K562 (cell line): Measurements from ENCODE around the gene ACTR1B. TPM values are rescaled to one million over a fixed set of nuclear protein-coding genes. Genes with fewer than 3 reads are reported as not detected.

Experiments used
- ATAC-seq: fragments of 200-7000 bp; cut with Tn5 transposase; 3 replicates; pipeline ENCODE4 v1.9.1; 2020; ENCODE audit warnings: moderate library complexity
- BruUV-seq: library from RNA; stranded (reverse); fragments of 400-500 nt; replicated peaks from 2 replicates; lab custom pipeline; 2021; lab: Mats Ljungman, UMichigan
- CTCF ChIA-PET: fragments of 300-600 bp; formaldehyde crosslinking; extraction: SDS; loops from one replicate; lab custom pipeline; 2021; ENCODE audit warnings: low intra/inter-chr PET ratio; lab: Yijun Ruan, JAX
- POLR2A ChIA-PET: fragments of 300-600, 350-650 bp; sonication (Branson Sonifier 250); formaldehyde crosslinking; extraction: SDS; loops from one replicate; lab custom pipeline; 2021; ENCODE audit warnings: antibody characterized with exemption, inconsistent platforms; lab: Yijun Ruan, JAX
- DNase-seq, 4 experiments: peaks; one replicate each; pipeline versions ENCODE4 v3.0.0 to v3.0.0-alpha.2; 2011 to 2018; ENCODE audit warnings: low spot score in 3 of 4, mixed read lengths in 3 of 4; ENCODE audit errors: extremely low read depth in 1 of 4
- FAIRE-seq: peaks from 2 replicates; lab custom pipeline; 2011; peaks lifted over from hg19 to GRCh38; lab: Jason Lieb, UNC
- H2AFZ ChIP-seq: 2 replicates; pipeline ENCODE4 v1.6.0; 2011; ENCODE audit warnings: low read depth, low read length, control low read depth, inconsistent platforms
- H3K27ac ChIP-seq: fragments of 200-600 bp; 3 replicates; pipeline ENCODE4 v1.8.0; 2011; ENCODE audit warnings: low read depth, mild to moderate bottlenecking, control low read depth, inconsistent platforms, low read length, moderate library complexity, mixed read lengths; ENCODE audit errors: extremely low read depth
- H3K27me3 ChIP-seq, 2 experiments: fragments of 300-600 bp in 1 of 2; 2 replicates in 1 of 2; 3 replicates in 1 of 2; pipeline versions ENCODE4 v1.6.0 to v1.8.0; 2011; ENCODE audit warnings: inconsistent platforms in 2 of 2, low read length in 2 of 2, mild to moderate bottlenecking in 1 of 2, mixed read lengths in 1 of 2, moderate library complexity in 1 of 2; ENCODE audit not compliant: control insufficient read depth in 2 of 2, insufficient read depth in 2 of 2
- H3K36me3 ChIP-seq: fragments of 300-600 bp; 3 replicates; pipeline ENCODE4 v1.8.0; 2011; ENCODE audit warnings: mild to moderate bottlenecking, low read length, inconsistent platforms; ENCODE audit not compliant: control insufficient read depth, insufficient read depth
- H3K4me1 ChIP-seq, 2 experiments: fragments of 200-600 bp in 1 of 2; replicated peaks in 1 of 2; 2 replicates in 1 of 2; 3 replicates in 1 of 2; pipeline versions ENCODE4 v1.5.1 to v1.8.0; 2011; ENCODE audit warnings: inconsistent platforms in 2 of 2, low read length in 2 of 2, mild to moderate bottlenecking in 1 of 2, mixed read lengths in 1 of 2, moderate library complexity in 1 of 2; ENCODE audit not compliant: control insufficient read depth in 2 of 2, insufficient read depth in 2 of 2
- H3K4me2 ChIP-seq: 2 replicates; pipeline ENCODE4 v1.6.1; 2011; ENCODE audit warnings: low read length, control low read depth, inconsistent platforms, mixed read lengths; ENCODE audit not compliant: insufficient read depth
- H3K4me3 ChIP-seq: fragments of 200-600 bp; sonication (generic), shearing (Covaris generic); 2 replicates; pipeline ENCODE4 v1.5.1; 2016; ENCODE audit warnings: control low read depth, inconsistent platforms
- H3K79me2 ChIP-seq: fragments of 200-600 bp; 3 replicates; pipeline ENCODE4 v1.8.0; 2011; ENCODE audit warnings: low read length, inconsistent platforms; ENCODE audit not compliant: control insufficient read depth, insufficient read depth
- H3K9ac ChIP-seq, 2 experiments: 2 replicates each; pipeline versions ENCODE4 v1.6.0 to v1.6.1; 2011; ENCODE audit warnings: low read depth in 2 of 2, low read length in 2 of 2, control low read depth in 1 of 2, inconsistent platforms in 1 of 2, mild to moderate bottlenecking in 1 of 2, mixed read lengths in 1 of 2; ENCODE audit not compliant: insufficient read depth in 1 of 2
- H3K9me1 ChIP-seq: one replicate; pipeline ENCODE4 v1.6.0; 2011; ENCODE audit warnings: inconsistent platforms, mild to moderate bottlenecking, low read length, moderate library complexity; ENCODE audit not compliant: control insufficient read depth, insufficient read depth
- H3K9me3 ChIP-seq: replicated peaks from 2 replicates; pipeline ENCODE4 v1.5.1; 2011; ENCODE audit warnings: low read depth, low read length, inconsistent platforms; ENCODE audit not compliant: control insufficient read depth, insufficient read depth
- H4K20me1 ChIP-seq: replicated peaks from 2 replicates; pipeline ENCODE4 v1.6.1; 2011; ENCODE audit warnings: low read length, inconsistent platforms, mixed read lengths; ENCODE audit not compliant: control insufficient read depth, insufficient read depth
- BHLHE40 ChIP-seq: IDR thresholded peaks from 2 replicates; pipeline ENCODE4 v1.6.1; 2011; ENCODE audit warnings: low read length, improper control_type of control experiment
- DMBX1 ChIP-seq: fragments of 250-450 bp; sonication (Bioruptor Pico); IDR thresholded peaks from 2 replicates; pipeline ENCODE4 v1.8.0; 2022; ENCODE audit warnings: inconsistent platforms, mild to moderate bottlenecking, moderate library complexity, borderline replicate concordance
- ERF ChIP-seq: fragments of 450-650 bp; formaldehyde crosslinking; IDR thresholded peaks from 2 replicates; pipeline ENCODE4 v1.4.0; 2020; ENCODE audit warnings: mild to moderate bottlenecking, mixed read lengths
- EWSR1 ChIP-seq: fragments of 450-650 bp; IDR thresholded peaks from 2 replicates; pipeline ENCODE4 v1.6.1; 2018; ENCODE audit warnings: borderline replicate concordance, mild to moderate bottlenecking, low read depth, moderate library complexity; ENCODE audit not compliant: partially characterized antibody
- FOXJ3 ChIP-seq: sonication (generic); formaldehyde crosslinking; IDR thresholded peaks from 2 replicates; pipeline ENCODE4 v1.4.0; 2020; ENCODE audit warnings: mild to moderate bottlenecking, missing genetic modification reagents
- NFYB ChIP-seq: IDR thresholded peaks from 2 replicates; pipeline ENCODE4 v1.6.1; 2011; ENCODE audit warnings: mild to moderate bottlenecking, moderate library complexity; ENCODE audit not compliant: insufficient read length; ENCODE audit errors: extremely low read depth
- PHTF2 ChIP-seq: fragments of 250-450 bp; sonication (Bioruptor Pico); IDR thresholded peaks from 2 replicates; pipeline ENCODE4 v1.5.0; 2021; ENCODE audit warnings: mild to moderate bottlenecking
- RAD51 ChIP-seq: fragments of 450-650 bp; IDR thresholded peaks from 2 replicates; pipeline ENCODE4 v1.7.1; 2016; ENCODE audit warnings: low read depth, mild to moderate bottlenecking, borderline replicate concordance
- RFX7 ChIP-seq: fragments of 250-450 bp; sonication (Bioruptor Pico); IDR thresholded peaks from 2 replicates; pipeline ENCODE4 v1.5.1; 2021; ENCODE audit warnings: mild to moderate bottlenecking
- SMARCA4 ChIP-seq: fragments of 450-650 bp; IDR thresholded peaks from 2 replicates; pipeline ENCODE4 v1.6.1; 2016
- USF1 ChIP-seq: sonication (generic); formaldehyde crosslinking; IDR thresholded peaks from 2 replicates; pipeline ENCODE4 v1.9.0; 2022; ENCODE audit warnings: mild to moderate bottlenecking, missing genetic modification reagents
- ZNF121 ChIP-seq: sonication (generic); formaldehyde crosslinking; conservative IDR thresholded peaks from 2 replicates; pipeline ENCODE4 v1.8.0; 2022; ENCODE audit warnings: missing genetic modification reagents
- ZNF561 ChIP-seq: fragments of 450-650 bp; formaldehyde crosslinking; conservative IDR thresholded peaks from 2 replicates; pipeline ENCODE4 v1.4.0; 2020; ENCODE audit warnings: mild to moderate bottlenecking, moderate library complexity
- ZNF644 ChIP-seq: fragments of 200-800 bp; sonication (Bioruptor generic); IDR thresholded peaks from 2 replicates; pipeline ENCODE4 v1.6.1; 2016; ENCODE audit warnings: low read depth, missing genetic modification characterization, missing compliant biosample characterization
- WGBS: fragments of 100-300 bp; shearing (Covaris generic); methylation state at CpG from one replicate; pipeline ENCODE4 v1.1.6; 2016; ENCODE audit warnings: low coverage, mixed read lengths; ENCODE audit not compliant: insufficient coverage; ENCODE audit errors: missing lambda C conversion rate; 5-methylcytosine and 5-hydroxymethylcytosine counted together
- in situ Hi-C: fragments of 300-500 bp; cut with MboI; formaldehyde crosslinking; loops from 4 replicates; pipeline ENCODE4 v1.15.0; 2018; ENCODE audit warnings: inconsistent platforms, mixed read lengths
- intact Hi-C: fragments of 100-400 bp; cut with micrococcal nuclease; formaldehyde crosslinking; loops from 2 replicates; pipeline ENCODE4 v1.14.2; 2022
- polyA plus RNA-seq, 8 experiments: library from polyadenylated mRNA; depleted of rRNA in 4 of 8; stranded (reverse) in 5 of 8; unstranded in 3 of 8; fragments of >200 nt; fragmentation: Nextera tagmentation in 2 of 8; fragmentation: Illumina TruSeq in 1 of 8; extraction: Ambion mirVana in 2 of 8; extraction: Trizol in 1 of 8; gene quantifications; 2 replicates each; pipeline versions ENCODE4 v1.2.1 to v1.2.3, GENCODE V29; 2011 to 2014; ENCODE audit warnings: inconsistent platforms in 1 of 8, missing spikeins in 1 of 8
- total RNA-seq, 7 experiments: library from RNA; depleted of rRNA in 6 of 7; stranded (reverse); fragments of >200 nt in 6 of 7; fragmentation: Illumina TruSeq in 2 of 7; extraction: Trizol in 2 of 7; gene quantifications; 2 replicates each; pipeline versions ENCODE4 v1.2.1 to v1.2.3, GENCODE V29; 2011 to 2021; ENCODE audit warnings: low replicate concordance in 1 of 7
- TF ChIP-seq, protein P1 (sequence below): sonication (generic); formaldehyde crosslinking; IDR thresholded peaks from 2 replicates; pipeline ENCODE4 v1.8.0; 2022; ENCODE audit warnings: mild to moderate bottlenecking, missing genetic modification reagents
- TF ChIP-seq, protein P2 (sequence below): fragments of 200-800 bp; sonication (Bioruptor generic); IDR thresholded peaks from 2 replicates; pipeline ENCODE4 v1.6.1; 2017; ENCODE audit warnings: missing genetic modification characterization, missing compliant biosample characterization
- TF ChIP-seq, protein P3 (sequence below): IDR thresholded peaks from 2 replicates; pipeline ENCODE4 v1.6.1; 2016; ENCODE audit warnings: missing genetic modification characterization, missing compliant biosample characterization

Gene ACTR1B
- total and polyA plus RNA-seq, 9 of the 15 experiments (the other 6 are each of a cell fraction or from before 2014, with no cell fraction given), result 0.49 to 42.3 (median 22.5) TPM

- TF ChIP-seq ZNF121, result peak; percentile 84
- no peak for TF ChIP-seq ZNF644 (tag)
- TF ChIP-seq SMARCA4, result no peak
- TF ChIP-seq, protein P1, sequence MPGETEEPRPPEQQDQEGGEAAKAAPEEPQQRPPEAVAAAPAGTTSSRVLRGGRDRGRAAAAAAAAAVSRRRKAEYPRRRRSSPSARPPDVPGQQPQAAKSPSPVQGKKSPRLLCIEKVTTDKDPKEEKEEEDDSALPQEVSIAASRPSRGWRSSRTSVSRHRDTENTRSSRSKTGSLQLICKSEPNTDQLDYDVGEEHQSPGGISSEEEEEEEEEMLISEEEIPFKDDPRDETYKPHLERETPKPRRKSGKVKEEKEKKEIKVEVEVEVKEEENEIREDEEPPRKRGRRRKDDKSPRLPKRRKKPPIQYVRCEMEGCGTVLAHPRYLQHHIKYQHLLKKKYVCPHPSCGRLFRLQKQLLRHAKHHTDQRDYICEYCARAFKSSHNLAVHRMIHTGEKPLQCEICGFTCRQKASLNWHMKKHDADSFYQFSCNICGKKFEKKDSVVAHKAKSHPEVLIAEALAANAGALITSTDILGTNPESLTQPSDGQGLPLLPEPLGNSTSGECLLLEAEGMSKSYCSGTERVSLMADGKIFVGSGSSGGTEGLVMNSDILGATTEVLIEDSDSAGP (CRISPR knock-in tag), result no peak
- TF ChIP-seq, protein P2, sequence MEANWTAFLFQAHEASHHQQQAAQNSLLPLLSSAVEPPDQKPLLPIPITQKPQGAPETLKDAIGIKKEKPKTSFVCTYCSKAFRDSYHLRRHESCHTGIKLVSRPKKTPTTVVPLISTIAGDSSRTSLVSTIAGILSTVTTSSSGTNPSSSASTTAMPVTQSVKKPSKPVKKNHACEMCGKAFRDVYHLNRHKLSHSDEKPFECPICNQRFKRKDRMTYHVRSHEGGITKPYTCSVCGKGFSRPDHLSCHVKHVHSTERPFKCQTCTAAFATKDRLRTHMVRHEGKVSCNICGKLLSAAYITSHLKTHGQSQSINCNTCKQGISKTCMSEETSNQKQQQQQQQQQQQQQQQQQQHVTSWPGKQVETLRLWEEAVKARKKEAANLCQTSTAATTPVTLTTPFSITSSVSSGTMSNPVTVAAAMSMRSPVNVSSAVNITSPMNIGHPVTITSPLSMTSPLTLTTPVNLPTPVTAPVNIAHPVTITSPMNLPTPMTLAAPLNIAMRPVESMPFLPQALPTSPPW, result no peak
Observed at GRCh38 chr2:97711394-97711711, 47.5 kb upstream of the ACTR1B start (continued).

DNA sequence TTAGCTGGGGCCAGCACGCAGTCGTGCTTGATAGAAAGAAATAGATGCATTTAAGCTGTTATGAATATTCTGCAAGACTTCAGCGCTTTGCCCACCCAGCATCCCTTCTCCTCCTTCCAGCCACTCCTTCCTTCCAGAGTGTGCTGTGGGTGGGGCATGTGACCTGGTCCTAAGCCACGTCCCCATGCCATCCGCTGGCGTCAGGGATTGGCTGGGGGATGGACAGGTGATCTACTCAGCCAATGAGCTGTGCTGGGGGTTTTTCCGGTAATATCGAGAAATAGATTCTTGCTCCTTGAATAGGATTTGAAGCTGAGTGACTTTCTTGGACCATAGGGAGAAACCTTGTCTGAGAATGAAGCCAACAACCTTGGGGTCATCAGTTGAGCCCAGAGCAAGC is 44.8 kb upstream of the ACTR1B start:
- H3K27ac ChIP-seq, result no peak overlapping the region
- in situ Hi-C loops (no loop called here), intact Hi-C loops (loop anchor here (10.0 kb wide), 1 partner anchor 676 kb away; no protein-coding TSS in a partner anchor)
- H3K4me3 ChIP-seq, result no peak overlapping the region
- FAIRE-seq (no peak), DNase-seq (peak in 3 of 4 experiments; percentile 37 to 45 (median 39)), ATAC-seq (peak; percentile 61)
- no peaks in the 10 kb centered on the region for H3K27me3 ChIP-seq
- peaks cover 24 to 36% of the 10 kb centered on the region in 2 experiments for H3K4me1 ChIP-seq
- no peaks in the 10 kb centered on the region for H3K79me2 ChIP-seq
- peak overlapping the region; percentile 76 for H2AFZ ChIP-seq
- CTCF ChIA-PET, result no interaction called here
- 42% methylated on average over 8 of the region's 8 CpGs for WGBS
- no peaks in the 10 kb centered on the region for H4K20me1 ChIP-seq
- no peaks in the 10 kb centered on the region; the same call in 1 of the 2 replicates for H3K9me3 ChIP-seq
- no TSS peak for BruUV-seq
- peaks cover 3% of the 10 kb centered on the region for H3K9me1 ChIP-seq
- H3K9ac ChIP-seq, result no peak overlapping the region
- POLR2A ChIA-PET, result interaction anchor here (1.6 kb wide), 1 partner anchor 9 kb away, joined by 5 read pairs; no protein-coding TSS in a partner anchor
- H3K4me2 ChIP-seq, result no peak overlapping the region
- no peaks in the 10 kb centered on the region for H3K36me3 ChIP-seq
- TF ChIP-seq NFYB, result peak; percentile 70
- TF ChIP-seq PHTF2 (CRISPR knock-in tag), result no peak
- no peak for TF ChIP-seq ZNF561
- TF ChIP-seq RAD51, result peak; percentile 69
- no peak for TF ChIP-seq RFX7 (CRISPR knock-in tag)
- TF ChIP-seq FOXJ3 (CRISPR knock-in tag), result no peak
- peak; percentile 77 for TF ChIP-seq USF1 (CRISPR knock-in tag)
- TF ChIP-seq ERF, result no peak
- TF ChIP-seq EWSR1, result no peak
- no peak for TF ChIP-seq DMBX1 (CRISPR knock-in tag)
- TF ChIP-seq, protein P3, sequence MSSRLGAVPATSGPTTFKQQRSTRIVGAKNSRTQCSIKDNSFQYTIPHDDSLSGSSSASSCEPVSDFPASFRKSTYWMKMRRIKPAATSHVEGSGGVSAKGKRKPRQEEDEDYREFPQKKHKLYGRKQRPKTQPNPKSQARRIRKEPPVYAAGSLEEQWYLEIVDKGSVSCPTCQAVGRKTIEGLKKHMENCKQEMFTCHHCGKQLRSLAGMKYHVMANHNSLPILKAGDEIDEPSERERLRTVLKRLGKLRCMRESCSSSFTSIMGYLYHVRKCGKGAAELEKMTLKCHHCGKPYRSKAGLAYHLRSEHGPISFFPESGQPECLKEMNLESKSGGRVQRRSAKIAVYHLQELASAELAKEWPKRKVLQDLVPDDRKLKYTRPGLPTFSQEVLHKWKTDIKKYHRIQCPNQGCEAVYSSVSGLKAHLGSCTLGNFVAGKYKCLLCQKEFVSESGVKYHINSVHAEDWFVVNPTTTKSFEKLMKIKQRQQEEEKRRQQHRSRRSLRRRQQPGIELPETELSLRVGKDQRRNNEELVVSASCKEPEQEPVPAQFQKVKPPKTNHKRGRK (tag), result no peak
- TF ChIP-seq BHLHE40, result no peak
